GM19240 (cell line): ENCODE measurements around the gene MINDY3.
"Not testable (repeated sequence)": the region's sequence is repeated elsewhere in the genome, so short reads cannot be mapped to it uniquely, and the experiment has no call there.

Experiments
- DNase-seq: peaks from one replicate; pipeline ENCODE4 v3.0.0; 2011; ENCODE audit warnings: low spot score; ENCODE audit not compliant: insufficient read length

MINDY3 gene

DNA sequence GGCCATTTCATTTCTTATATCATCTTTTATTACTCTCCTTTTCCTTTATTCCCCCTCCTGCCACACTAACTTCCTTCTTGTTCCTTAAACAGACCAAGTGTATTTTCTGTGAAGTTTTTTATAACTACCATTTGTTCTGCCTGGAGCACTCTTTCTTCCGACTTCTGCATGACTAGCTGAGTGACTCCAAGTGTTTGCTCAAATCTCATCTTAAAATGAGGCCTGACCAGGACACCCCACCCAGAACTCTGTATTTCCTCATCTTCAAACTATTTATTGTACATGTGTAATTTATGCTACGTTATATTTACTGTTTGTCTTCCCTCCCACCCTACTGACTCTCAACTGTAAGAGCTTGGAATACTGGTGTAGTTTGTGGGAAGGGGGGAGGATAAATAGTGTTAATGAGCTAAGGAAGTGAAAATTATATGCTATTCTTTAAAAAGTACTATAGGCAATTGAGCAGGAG is 3.2 kb downstream of the MINDY3 start:
- no peak for DNase-seq

DNA sequence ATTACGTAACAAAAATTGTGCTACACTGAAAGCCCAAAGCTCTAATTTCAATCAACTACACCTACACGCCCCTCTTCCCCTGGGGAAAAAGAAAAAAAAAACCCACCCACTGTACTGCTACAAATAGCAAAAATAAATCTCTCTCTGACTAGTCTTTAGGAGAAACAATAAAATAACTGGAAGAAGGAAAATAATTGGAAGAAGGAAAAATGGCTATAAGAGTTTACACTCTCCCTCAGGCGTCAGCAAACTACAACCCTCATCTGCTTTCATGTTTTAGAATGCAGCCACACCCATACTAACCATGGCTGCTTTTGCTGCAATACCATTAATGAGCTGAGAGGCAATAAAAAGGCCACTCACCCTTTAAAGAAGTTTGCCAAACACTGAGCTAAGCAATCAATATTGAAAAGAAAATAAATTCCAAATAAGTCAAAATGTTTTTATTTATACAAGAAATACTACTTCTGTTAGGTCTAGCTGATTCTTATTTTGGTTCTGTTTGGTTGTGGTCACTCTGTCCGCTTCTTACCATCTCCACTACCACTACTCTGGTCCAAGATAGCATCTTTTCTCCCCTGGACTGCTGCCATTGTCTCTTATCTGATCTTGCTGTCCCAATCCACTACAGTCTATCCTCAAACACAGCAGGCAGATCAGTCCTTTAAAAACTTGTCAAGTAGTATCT is 3.8 kb downstream of the MINDY3 start:
- no peak for DNase-seq

DNA sequence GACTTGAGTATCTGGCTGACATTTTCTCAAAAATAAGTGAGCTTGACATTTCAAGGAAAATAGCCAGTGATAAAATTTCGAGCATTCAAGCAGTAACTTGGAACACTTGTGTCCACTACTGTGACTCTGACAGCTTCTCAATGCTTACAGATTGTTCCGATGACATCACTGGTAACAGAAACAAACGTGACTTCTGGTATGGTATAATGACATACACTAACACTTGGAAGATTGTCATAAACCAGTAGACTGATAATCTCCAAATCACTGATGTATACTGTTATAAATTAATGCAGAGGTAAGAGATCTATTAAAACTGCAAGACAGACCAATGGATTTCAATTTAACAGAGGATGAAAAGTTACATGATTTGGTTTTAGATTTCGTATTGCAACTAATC is 6.5 kb downstream of the MINDY3 start:
- no peak for DNase-seq

DNA sequence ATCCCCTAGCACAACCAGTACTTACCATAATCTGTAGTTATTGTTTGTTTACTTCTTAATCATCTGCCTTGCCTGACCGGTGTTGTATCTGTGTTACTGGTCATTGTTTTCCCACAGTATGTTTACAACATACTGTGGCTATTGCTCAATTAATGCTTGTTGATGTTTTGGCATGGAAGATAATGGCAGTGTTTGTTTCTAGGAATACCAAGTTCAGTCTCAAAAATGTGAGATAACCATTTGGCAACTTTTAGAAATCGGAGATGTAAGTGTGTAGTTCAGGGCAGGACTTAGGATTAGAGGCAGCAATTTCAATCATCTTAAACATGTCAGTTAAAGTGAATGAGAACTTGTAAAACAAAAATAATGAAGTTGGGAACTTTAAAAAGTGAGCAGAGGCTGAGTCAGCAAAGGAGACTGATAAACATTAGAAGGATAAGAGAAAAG is 8.2 kb downstream of the MINDY3 start:
- no peak for DNase-seq

DNA sequence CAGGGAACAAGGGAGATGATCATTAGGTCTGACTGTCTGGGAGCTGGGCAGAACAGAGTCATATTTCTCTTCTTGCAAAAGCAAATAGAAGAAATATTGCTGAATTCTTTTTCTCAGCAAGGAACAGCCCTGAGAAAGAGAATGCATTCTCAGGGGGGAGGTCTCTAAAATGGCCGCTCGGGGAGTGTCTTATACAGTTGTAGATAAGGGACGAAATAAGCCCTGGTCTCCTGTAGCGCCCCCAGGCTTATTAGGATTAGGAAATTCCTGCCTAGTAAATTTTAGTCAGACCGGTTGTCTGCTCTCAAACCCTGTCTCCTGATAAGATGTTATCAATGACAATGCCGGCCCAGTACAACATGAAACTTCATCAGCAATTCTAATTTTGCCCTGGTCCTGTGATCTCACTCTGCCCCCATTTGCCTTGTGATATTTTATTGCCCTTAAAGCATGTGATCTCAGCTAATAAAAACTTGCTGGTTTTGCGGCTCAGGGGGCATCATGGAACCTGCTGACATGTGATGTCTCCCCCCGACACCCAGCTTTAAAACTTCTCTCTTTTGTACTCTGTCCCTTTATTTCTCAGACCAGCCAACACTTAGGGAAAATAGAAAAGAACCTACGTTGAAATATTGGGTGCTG is 9.8 kb downstream of the MINDY3 start:
- DNase-seq = not testable (repeated sequence)

DNA sequence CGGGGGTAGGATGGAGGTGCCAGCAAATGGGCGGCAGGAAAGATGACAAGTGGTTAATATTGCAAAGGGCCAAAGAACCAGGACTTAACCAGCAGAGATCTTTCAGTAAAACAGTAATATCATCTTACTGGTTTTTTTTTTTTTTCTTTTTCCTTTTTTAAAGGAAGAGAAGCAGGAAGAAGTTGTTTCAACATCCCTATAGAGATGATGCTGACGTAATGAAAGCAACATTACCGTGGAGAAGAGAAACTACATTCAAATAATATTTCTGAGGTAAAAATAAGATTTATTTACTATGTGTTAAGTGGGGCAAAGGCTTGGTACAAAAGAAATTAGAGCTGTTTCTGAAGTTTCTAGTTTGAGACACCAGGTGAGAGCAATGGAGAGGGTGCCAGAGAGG is 11.0 kb downstream of the MINDY3 start:
- DNase-seq = no peak

DNA sequence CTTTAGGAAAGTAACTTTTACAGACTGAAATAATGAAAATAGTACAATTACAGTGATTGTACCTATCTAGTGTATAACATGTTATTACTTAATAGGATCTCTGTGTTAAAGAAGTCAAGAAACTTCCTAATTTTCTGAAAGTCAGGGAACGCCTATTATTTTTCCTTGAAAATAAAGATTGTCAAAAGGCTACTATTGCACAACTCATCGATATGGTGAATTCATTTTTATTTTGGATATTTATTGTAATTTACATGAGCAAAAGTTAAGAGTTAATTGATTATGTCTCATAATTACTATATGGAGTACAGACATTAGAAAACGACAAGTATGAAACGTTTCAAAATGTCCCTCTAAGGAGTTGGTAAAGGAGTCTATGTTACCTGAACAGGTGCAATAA is 12.8 kb downstream of the MINDY3 start:
- no peak for DNase-seq

DNA sequence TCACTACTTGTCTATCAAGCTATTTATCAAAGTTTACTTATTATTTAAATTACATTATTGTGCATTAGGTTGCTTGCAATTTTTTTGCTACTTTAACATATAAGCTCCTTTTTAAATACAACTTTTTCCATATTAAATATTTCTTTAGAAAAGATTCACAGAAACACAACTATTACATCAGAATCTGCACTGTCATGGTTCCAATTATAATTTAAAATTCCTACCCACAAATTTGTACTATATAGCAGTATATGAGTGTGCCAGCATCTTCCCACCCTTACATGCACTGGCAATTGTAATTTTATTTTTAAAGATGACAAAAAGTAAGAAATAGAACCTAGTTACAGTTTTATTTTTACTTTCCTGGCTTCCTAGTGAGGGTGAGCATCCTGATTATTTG is 15.8 kb downstream of the MINDY3 start:
- no peak for DNase-seq

DNA sequence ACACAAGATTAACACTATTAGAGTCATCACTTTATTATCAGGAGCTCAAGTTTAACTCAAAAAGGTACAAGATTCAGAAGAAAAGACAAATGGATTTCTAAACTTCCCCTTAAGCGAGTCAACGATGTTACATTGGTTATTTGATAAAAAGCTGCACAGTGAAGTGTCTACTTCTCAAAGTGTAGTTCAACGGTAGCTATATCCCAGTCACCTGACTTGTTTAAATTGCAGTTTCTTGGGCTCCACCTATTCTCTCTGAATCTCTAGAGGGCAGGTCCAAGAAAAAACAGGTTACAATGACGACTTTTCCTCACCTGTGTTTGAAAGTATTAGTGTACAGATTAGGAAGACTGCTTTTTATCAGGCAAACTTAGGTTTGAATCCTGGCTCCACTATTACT is 16.6 kb downstream of the MINDY3 start:
- no peak for DNase-seq

DNA sequence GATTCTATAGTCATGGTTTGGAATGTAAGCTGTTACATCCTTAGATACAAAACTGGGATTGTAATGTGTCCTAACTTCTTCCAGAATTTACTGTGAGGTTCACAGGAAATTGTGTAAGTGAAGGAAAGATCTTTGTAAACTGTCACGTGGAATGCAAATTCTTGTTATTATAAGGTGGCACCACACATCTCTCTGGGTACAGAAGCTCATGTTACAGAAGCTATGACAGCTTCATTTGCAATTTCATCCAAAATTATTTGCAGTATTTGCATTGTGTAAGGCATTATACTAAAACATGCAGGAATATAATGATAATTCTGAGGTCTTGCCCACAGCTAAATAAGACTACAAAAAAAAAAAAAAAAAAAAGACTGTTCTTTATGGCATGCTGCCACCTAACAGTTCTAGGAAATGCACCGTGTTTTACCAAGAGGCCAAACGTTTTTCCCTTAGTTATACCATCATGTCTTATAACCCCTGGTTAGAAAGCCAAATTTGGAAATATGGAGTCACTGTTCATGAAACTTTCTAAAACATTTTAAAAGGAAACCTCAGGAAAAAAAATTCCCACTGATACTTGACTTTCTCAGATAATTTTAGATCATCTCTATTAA is 17.6 kb downstream of the MINDY3 start:
- DNase-seq = no peak

DNA sequence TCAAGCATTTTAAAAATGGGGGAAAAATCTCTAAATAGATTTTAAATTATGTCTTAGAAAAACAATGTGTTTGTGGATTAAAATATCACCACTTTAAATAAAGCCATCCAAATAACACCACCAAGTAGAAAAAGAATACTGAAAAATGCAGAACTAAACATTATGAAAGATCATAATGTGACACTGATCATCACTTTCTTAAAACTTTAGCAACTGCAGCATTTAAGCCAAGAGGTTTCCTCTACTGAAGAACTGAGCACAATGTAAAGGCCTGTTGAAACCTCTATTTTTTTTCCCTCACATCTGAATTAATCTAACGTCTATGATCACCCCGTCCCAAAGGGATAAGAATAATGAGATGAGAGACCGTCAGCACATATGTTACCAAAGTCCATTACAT is 18.6 kb downstream of the MINDY3 start:
- no peak for DNase-seq

DNA sequence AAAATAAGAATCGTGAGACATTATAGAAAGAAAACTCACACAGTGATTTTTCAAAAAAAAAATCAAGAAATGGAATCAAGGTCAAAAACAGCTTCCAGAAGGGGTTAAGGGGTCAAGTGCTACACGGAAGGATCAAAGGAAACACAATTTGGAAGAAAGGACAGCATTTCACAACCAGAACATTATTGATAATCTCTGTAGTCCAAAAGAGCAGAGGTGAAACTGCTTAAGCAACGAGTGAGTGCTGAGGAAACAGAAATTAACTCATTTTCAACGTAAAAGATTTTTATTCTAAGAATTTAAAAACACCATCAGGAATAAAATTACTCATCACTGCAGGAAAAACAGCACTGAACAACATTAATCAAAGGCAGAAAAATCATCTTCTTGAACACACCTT is 23.5 kb downstream of the MINDY3 start:
- DNase-seq = no peak

DNA sequence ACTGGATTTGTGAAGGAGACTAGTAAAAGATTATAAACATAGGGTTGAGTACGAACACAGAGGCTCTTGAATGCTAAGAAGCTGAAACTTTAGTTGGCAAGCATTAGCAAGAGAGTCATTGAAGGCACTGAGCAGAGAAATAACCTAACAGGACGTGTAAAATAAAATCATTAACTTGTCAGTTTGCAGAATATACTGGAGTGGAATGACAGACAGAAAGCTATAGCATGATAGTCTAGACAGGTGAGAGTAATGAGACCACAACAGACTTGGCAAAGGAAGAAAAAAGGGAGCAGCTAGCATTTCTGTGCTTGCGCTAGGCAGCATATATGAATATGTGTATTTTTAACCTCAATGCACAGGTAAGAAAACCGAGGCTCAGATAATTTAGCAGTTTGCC is 30.8 kb downstream of the MINDY3 start:
- no peak for DNase-seq

DNA sequence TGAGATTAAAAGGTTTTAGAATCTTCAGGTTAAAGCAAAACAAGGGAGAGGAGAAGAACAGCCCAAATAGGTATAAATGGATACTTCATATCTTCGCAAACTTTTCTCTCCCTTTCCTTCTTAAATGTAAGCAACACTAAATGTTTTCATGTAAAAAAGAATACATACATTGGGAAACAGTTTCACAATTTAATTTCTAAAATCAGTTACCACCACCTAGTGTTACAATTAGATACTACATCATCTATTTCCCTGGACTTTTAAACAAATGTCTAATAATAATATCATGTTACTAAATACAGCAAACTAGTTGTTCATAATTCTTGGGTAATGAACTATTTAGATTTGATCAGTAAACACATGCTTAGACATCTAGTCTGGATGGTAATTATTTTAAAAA is 35.8 kb downstream of the MINDY3 start:
- no peak for DNase-seq

DNA sequence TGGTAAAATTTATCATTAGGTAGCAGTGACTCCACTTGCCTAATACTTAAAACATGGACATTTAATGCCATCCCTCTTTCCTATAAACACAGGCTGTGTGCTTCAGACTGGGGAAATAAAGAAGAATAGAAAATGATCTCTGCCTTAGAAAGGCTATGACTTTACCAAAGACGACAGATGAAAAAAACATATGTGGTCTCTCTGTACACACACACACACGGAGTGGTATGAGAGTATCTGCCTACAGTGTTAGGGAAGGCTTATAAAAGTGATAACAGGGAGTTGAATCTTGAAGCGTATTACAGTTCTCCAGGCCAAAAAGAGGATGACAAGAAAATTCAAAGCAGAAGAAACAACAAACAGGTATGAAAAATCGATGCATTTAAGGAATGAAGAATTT is 38.2 kb downstream of the MINDY3 start:
- DNase-seq = no peak

DNA sequence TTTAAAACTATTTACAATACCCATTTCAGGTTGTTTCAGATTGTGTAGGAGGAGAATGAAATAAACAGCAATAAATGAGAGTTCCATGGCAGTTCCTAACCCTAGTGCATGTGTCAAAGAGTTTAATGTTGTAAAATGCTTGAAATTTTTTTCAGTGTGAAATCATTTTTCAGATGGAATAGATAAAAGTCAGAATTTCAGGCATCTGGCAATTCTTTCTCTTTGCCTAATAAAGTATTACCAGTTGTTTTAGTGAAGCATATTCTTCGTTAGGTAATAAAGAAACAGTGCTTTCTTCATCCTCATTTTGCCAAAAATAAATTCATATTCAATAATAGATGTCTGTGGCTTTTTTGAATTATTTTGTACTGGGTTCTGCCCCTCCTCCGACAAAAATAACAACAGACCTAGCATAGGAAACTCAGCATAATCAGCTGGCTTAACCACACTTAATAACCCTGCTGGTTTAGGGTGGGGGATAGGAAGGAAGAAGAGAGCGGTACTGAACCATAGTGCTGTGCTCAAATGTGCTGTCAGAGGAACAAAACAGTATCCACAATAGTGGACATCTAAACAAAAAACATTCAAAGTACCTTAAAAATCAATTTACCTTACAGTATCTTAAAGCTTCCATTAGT is 39.1 kb downstream of the MINDY3 start:
- DNase-seq = no peak

DNA sequence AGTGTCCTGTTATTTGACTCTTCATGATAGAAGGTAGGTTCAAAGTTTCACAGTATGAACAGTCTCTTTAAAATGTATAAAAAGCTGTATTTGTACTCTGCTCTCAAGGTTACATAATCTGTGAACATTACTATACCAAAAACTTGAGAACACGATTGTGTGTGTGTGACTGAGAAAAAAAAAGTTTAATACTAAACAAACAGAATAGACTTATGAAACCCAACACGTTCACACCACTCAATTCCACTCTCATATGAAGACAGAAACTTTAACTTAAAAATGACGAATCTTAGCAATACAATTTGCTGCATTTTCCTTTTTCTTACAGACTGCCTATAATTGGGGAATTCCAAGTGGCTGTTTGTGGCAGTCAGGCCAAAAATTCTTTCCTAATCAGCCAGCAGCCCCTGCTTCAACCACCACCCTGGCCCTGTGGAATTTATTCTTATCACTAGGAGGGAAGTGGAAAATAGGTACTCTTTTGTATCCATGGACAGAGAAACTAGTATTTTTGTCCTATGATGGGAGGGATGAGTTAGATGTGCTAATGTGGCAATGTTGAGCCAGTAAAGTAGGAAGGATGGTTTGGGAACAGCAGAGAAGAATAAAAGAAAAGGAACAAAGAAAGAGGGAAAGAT is 42.8 kb downstream of the MINDY3 start:
- DNase-seq = no peak

DNA sequence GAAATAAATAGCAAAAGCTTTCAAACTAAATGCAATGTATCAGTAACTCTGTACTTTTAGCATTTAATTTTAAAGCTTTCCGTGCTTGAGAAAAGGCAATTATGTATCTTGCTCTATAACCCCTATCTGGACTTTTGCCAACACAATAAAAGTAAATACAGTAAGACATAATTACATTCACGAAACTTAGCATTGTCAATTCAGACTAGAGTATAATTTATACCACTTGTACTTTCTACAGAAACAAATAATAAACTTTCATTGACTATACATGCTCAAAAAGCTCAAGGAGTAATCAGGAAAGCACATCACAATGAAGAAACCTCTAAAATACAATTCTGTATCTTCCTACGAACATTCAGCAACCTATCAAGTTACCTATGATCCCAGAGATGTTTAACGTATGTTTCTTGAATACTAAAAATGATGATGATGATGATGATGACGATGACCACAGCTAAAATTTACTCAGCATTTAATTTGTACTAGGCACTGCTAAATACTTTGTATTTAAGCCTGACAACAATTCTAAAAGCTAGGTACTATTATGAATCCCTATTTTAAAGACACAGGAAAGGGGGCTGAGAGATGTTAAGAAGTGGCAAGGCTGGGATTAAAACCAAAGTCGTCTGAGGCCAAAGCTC is 44.9 kb downstream of the MINDY3 start:
- no peak for DNase-seq

DNA sequence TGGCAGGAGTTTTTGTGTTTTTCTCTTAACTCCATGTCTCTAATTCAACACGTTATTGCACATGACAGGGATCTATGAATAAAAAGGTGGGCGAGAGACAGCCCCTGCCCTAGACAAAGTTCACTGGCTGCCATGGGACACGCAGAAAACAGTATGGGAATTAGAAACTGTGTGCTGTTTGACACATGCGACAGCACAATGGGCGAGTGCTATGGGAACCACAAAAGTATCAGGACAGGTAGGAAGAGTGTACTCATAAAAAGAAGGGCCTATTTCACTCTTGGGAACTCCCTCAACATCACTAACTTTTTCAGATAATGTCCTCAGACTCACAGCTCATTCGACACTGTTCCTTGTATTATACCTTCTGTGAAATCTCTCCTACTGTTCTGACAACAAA is 45.7 kb downstream of the MINDY3 start:
- no peak for DNase-seq

DNA sequence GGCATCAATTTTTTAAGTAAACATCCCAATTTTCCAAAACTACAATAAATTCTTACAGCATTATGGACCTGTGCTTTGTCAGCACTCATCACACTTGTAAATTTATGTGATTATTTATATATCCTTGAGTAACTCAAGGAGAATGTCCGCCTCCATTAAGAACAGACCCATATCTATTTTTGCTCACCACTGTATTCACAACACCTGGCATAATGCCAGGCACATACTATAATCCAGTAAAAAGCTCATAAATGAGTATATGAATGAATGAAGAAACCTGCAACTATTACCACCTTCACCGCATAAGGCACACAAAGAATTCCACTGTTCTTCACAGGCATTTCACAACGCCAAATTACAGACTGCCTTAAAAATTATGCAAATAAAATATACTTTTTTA is 46.9 kb downstream of the MINDY3 start:
- DNase-seq = no peak

DNA sequence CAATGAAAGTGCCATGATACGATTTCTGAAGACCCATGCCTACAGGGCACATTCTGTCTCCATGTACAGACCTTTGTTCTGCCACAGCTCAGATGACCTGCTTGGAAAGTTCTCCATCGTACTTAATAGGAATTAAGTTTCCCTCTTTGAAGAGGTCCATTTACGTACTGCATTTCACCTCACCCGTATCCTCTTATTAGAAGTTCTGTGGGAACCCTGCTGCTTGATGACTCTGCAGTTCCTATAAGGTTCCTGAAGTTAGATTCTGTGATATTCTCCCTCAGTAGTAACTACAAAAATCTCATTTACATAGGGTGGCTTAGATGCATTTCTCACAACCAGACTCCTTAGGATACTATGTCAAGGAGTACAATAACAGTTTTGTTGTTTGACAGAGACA is 50.9 kb downstream of the MINDY3 start:
- DNase-seq = no peak
